ENCODE measurements around the gene DCTD.

DCTD gene

DNA sequence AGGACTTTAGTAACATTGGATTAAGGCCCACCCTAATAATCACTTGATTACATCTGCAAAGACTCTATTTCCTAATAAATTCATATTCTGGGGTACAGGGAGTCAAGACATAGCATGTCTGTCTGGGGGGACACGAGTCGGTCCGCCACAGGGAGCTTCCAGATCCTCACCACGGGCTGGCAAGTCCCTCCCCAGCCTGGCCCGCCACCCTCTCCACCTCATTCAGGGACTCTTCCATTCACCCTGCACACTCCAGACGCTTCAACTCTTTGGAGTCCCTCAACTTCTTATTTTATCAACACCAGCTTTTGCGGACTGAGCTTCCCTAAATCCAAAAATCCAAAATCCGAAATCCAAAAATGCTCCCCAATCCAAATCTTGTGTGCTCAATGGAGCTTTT is 71.2 kb downstream of the DCTD start:
- no peak overlapping the region for H2AFZ ChIP-seq (ENCODE audit: low read length)
- no peaks in the 10 kb centered on the region for H3K79me2 ChIP-seq (ENCODE audit: insufficient read depth, low read length)
- H3K4me3 ChIP-seq (ENCODE audit: low read length, poor library complexity, severe bottlenecking), result no peak overlapping the region
- H3K36me3 ChIP-seq (ENCODE audit: insufficient read depth, low read length), result no peaks in the 10 kb centered on the region
- no peaks in the 10 kb centered on the region for H3K27me3 ChIP-seq (ENCODE audit: insufficient read depth, low read length, poor library complexity, severe bottlenecking)
- no peaks in the 10 kb centered on the region for H3K9me3 ChIP-seq (ENCODE audit: insufficient read depth, low read depth, low read length)
- H3K9me2 ChIP-seq (replicated peaks; ENCODE audit: low read depth, low read length), result no peaks in the 10 kb centered on the region
- H4K20me1 ChIP-seq (ENCODE audit: insufficient read depth, low read length, poor library complexity, severe bottlenecking), result no peaks in the 10 kb centered on the region
- no peaks in the 10 kb centered on the region for H3F3A ChIP-seq (ENCODE audit: low read depth)
- TF ChIP-seq, protein P1, sequence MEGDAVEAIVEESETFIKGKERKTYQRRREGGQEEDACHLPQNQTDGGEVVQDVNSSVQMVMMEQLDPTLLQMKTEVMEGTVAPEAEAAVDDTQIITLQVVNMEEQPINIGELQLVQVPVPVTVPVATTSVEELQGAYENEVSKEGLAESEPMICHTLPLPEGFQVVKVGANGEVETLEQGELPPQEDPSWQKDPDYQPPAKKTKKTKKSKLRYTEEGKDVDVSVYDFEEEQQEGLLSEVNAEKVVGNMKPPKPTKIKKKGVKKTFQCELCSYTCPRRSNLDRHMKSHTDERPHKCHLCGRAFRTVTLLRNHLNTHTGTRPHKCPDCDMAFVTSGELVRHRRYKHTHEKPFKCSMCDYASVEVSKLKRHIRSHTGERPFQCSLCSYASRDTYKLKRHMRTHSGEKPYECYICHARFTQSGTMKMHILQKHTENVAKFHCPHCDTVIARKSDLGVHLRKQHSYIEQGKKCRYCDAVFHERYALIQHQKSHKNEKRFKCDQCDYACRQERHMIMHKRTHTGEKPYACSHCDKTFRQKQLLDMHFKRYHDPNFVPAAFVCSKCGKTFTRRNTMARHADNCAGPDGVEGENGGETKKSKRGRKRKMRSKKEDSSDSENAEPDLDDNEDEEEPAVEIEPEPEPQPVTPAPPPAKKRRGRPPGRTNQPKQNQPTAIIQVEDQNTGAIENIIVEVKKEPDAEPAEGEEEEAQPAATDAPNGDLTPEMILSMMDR (conservative IDR thresholded peaks at IDR 0.05; ENCODE audit: low read length), result no peak
- no peak for TF ChIP-seq EZH2phosphoT487 (IDR thresholded peaks at IDR 0.05; ENCODE audit: borderline replicate concordance)
- no peak overlapping the region for H3K9ac ChIP-seq (ENCODE audit: low read depth, low read length, poor library complexity, severe bottlenecking)
- H3K4me1 ChIP-seq (ENCODE audit: insufficient read depth, low read length, poor library complexity, severe bottlenecking), result no peaks in the 10 kb centered on the region
- H3K4me2 ChIP-seq (ENCODE audit: low read depth, low read length, poor library complexity, severe bottlenecking), result no peak overlapping the region

DNA sequence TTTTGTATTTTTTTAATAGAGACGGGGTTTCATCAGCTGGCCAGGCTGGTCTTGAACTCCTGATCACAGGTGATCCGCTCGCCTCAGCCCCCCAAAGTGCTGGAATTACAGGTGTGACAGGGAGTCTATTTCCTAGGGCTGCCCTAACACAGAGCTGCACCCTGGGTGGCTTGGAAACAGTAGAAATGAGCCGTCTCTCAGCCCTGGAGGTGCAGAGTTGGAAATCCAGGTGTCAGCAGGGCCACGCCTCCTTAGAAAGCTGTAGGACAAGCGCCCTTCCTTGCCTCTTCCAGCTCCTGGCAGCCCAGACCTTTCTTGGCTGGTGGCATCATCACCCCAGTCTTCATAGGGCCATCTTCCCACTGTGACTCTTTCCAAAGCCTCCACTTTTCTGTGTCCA is 71.6 kb downstream of the DCTD start:
- H3K9me2 ChIP-seq (replicated peaks; ENCODE audit: low read depth, low read length), result no peaks in the 10 kb centered on the region
- H3K9ac ChIP-seq (ENCODE audit: low read depth, low read length, poor library complexity, severe bottlenecking), result no peak overlapping the region
- no peaks in the 10 kb centered on the region for H3K36me3 ChIP-seq (ENCODE audit: insufficient read depth, low read length)

DNA sequence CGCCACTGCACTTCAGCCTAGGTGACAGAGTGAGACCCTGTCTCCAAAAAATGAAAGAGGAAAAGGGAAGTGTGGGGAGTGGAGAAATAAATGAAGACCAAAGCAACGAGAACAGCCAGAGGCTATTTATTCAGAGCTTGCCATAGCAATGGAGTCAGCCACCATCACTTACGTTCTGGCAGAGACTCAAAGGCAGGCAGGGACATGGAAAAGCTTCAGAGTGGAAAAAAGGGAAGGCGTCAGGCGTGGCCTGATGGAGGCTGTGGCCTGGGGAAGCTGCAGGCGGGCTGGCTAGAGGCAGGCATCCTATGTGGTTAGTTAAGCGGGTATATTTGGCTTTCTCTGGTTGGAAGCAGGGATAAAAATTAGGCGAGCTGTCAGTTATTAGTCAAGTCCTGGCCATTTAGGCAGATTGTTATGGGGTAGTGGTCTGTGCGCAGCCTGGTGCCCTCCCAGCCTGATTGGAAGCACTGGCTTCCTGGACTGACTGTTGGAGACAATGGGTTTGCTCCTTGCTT is 73.3 kb downstream of the DCTD start:
- H3K4me2 ChIP-seq (ENCODE audit: low read depth, low read length, poor library complexity, severe bottlenecking), result no peak overlapping the region
- no peaks in the 10 kb centered on the region for H3K4me1 ChIP-seq (ENCODE audit: insufficient read depth, low read length, poor library complexity, severe bottlenecking)
- no peak for TF ChIP-seq EZH2phosphoT487 (IDR thresholded peaks at IDR 0.05; ENCODE audit: borderline replicate concordance)
- TF ChIP-seq, protein P1 (conservative IDR thresholded peaks at IDR 0.05; ENCODE audit: low read length), result no peak
- H3K9me3 ChIP-seq (ENCODE audit: insufficient read depth, low read depth, low read length), result no peaks in the 10 kb centered on the region
- H3K36me3 ChIP-seq (ENCODE audit: insufficient read depth, low read length), result no peaks in the 10 kb centered on the region
- H3K4me3 ChIP-seq (ENCODE audit: low read length, poor library complexity, severe bottlenecking), result no peak overlapping the region
- no peaks in the 10 kb centered on the region for H3K79me2 ChIP-seq (ENCODE audit: insufficient read depth, low read length)
- H3F3A ChIP-seq (ENCODE audit: low read depth), result no peaks in the 10 kb centered on the region
- H3K9me2 ChIP-seq (replicated peaks; ENCODE audit: low read depth, low read length), result no peaks in the 10 kb centered on the region
- H2AFZ ChIP-seq (ENCODE audit: low read length), result no peak overlapping the region
- H3K27me3 ChIP-seq (ENCODE audit: insufficient read depth, low read length, poor library complexity, severe bottlenecking), result no peaks in the 10 kb centered on the region
- no peak overlapping the region for H3K9ac ChIP-seq (ENCODE audit: low read depth, low read length, poor library complexity, severe bottlenecking)
- H4K20me1 ChIP-seq (ENCODE audit: insufficient read depth, low read length, poor library complexity, severe bottlenecking), result no peaks in the 10 kb centered on the region

More for the DNA sequence above, 71.6 kb downstream of the DCTD start:
- Histone ChIP-seq H3F3A (ENCODE audit: low read depth) (no peaks in the 10 kb centered on the region), H3K27me3 (ENCODE audit: insufficient read depth, low read length, poor library complexity, severe bottlenecking) (no peaks in the 10 kb centered on the region), H2AFZ (ENCODE audit: low read length) (no peak overlapping the region), H4K20me1 (ENCODE audit: insufficient read depth, low read length, poor library complexity, severe bottlenecking) (no peaks in the 10 kb centered on the region), H3K4me2 (ENCODE audit: low read depth, low read length, poor library complexity, severe bottlenecking) (no peak overlapping the region), H3K4me1 (ENCODE audit: insufficient read depth, low read length, poor library complexity, severe bottlenecking) (no peaks in the 10 kb centered on the region), H3K79me2 (ENCODE audit: insufficient read depth, low read length) (no peaks in the 10 kb centered on the region), H3K9me3 (ENCODE audit: insufficient read depth, low read depth, low read length) (no peaks in the 10 kb centered on the region), H3K4me3 (ENCODE audit: low read length, poor library complexity, severe bottlenecking) (no peak overlapping the region)
- TF ChIP-seq EZH2phosphoT487 (IDR thresholded peaks at IDR 0.05; ENCODE audit: borderline replicate concordance), result no peak
- TF ChIP-seq, protein P1 (conservative IDR thresholded peaks at IDR 0.05; ENCODE audit: low read length), result no peak

All from Loucy (cell line).